Natural killer cell (primary cell): Measurements from ENCODE around the gene IFI30. TPM values are rescaled to one million over a fixed set of nuclear protein-coding genes. Genes with fewer than 3 reads are reported as not detected.

ENCODE experiments used
- ATAC-seq, 3 donors: fragments of 150-1000 bp in 2 of 3; fragments of 200-7000 bp in 1 of 3; cut with Tn5 transposase; 1 replicate in 1 of 3; 2 replicates in 2 of 3; pipeline ENCODE4 v1.10.0; 2021; ENCODE audit warnings: mild to moderate bottlenecking in 2 of 3, moderate library complexity in 2 of 3
- DNase-seq, 2 donors: peaks; one replicate each; pipeline versions ENCODE4 v3.0.0 to v3.0.0-alpha.2; 2013 to 2021; ENCODE audit warnings: mixed read lengths in 1 of 2
- H3K27ac ChIP-seq: one replicate; pipeline ENCODE4 v1.5.1; 2013; ENCODE audit warnings: mild to moderate bottlenecking, low read length
- H3K27me3 ChIP-seq: one replicate; pipeline ENCODE4 v1.6.1; 2013; ENCODE audit warnings: low read length; ENCODE audit not compliant: control insufficient read depth, insufficient read depth
- H3K36me3 ChIP-seq: one replicate; pipeline ENCODE4 v1.6.1; 2013; ENCODE audit warnings: low read length; ENCODE audit not compliant: control insufficient read depth, insufficient read depth
- H3K4me1 ChIP-seq: one replicate; pipeline ENCODE4 v1.6.1; 2013; ENCODE audit warnings: low read length; ENCODE audit not compliant: control insufficient read depth, insufficient read depth
- H3K4me3 ChIP-seq: one replicate; pipeline ENCODE4 v1.5.1; 2013; ENCODE audit warnings: low read length
- H3K9me3 ChIP-seq: one replicate; pipeline ENCODE4 v1.6.1; 2013; ENCODE audit warnings: low read length; ENCODE audit not compliant: control insufficient read depth, insufficient read depth
- H3K27ac Mint-ChIP-seq, 2 donors: one replicate each; pipeline ENCODE4 v1.8.0; 2022; ENCODE audit warnings: mild to moderate bottlenecking in 2 of 2, mixed read lengths in 2 of 2, moderate library complexity in 1 of 2
- H3K27me3 Mint-ChIP-seq, 2 donors: one replicate each; pipeline ENCODE4 v1.8.0; 2022; ENCODE audit warnings: low read depth in 2 of 2, mixed read lengths in 2 of 2
- H3K36me3 Mint-ChIP-seq: one replicate; pipeline ENCODE4 v1.8.0; 2022; ENCODE audit warnings: mixed read lengths
- H3K4me1 Mint-ChIP-seq, 2 donors: one replicate each; pipeline ENCODE4 v1.8.0; 2022; ENCODE audit warnings: mixed read lengths in 2 of 2
- H3K4me3 Mint-ChIP-seq: one replicate; pipeline ENCODE4 v1.8.0; 2022; ENCODE audit warnings: mild to moderate bottlenecking, moderate library complexity, mixed read lengths
- H3K9me3 Mint-ChIP-seq, 2 donors: one replicate each; pipeline ENCODE4 v1.8.0; 2022; ENCODE audit warnings: mixed read lengths in 2 of 2
- CTCF ChIP-seq: fragments of 200-600 bp; IDR thresholded peaks from one replicate; pipeline ENCODE4 v1.8.0; 2022; ENCODE audit warnings: antibody characterized with exemption
- WGBS: methylation state at CpG from one replicate; pipeline ENCODE4 v1.1.7; 2013; ENCODE audit warnings: missing lambda C conversion rate; ENCODE audit not compliant: insufficient coverage; 5-methylcytosine and 5-hydroxymethylcytosine counted together
- intact Hi-C: fragments of 100-400 bp; cut with micrococcal nuclease; formaldehyde crosslinking; loops from one replicate; pipeline ENCODE4 v1.14.2; 2022
- total RNA-seq, 4 donors: library from RNA; stranded (reverse); fragments of 120-200 nt in 1 of 4; gene quantifications; one replicate each; pipeline versions ENCODE4 v1.2.3 to v1.2.4, GENCODE V29; 2013 to 2022

The IFI30 gene
- total RNA-seq, 3 donors from 2014 or later (not counting 1 experiment from before 2014, with no cell fraction given), result 38.2 to 109 (median 89.5) TPM

GRCh38 chr19:18164072-18164471 is 9.5 kb upstream of the IFI30 start:
- intact Hi-C loops, result loop anchor here (5.0 kb wide), 1 partner anchor 88 kb away; no protein-coding TSS in a partner anchor
- DNase-seq (no peak), ATAC-seq (no peak)
- Histone ChIP-seq H3K4me3 (no peak overlapping the region), H3K4me1 (peaks cover 30% of the 10 kb centered on the region), H3K36me3 (peaks cover 23% of the 10 kb centered on the region), H3K27me3 (no peaks in the 10 kb centered on the region), H3K9me3 (no peaks in the 10 kb centered on the region), H3K27ac (no peak overlapping the region)
- no peak for TF ChIP-seq CTCF
- no peaks in the 10 kb centered on the region for H3K27me3 Mint-ChIP-seq
- H3K36me3 Mint-ChIP-seq, result peaks cover 9% of the 10 kb centered on the region
- no peak overlapping the region for H3K4me3 Mint-ChIP-seq
- WGBS, result over 99% methylated on average over 7 of the region's 7 CpGs
- no peak overlapping the region for H3K27ac Mint-ChIP-seq
- H3K4me1 Mint-ChIP-seq, result peaks cover 0 to 15% of the 10 kb centered on the region in 2 donors
- H3K9me3 Mint-ChIP-seq, result no peaks in the 10 kb centered on the region

GRCh38 chr19:18165794-18166544 is 7.6 kb upstream of the IFI30 start:
- intact Hi-C loops, result no loop called here
- no peak for ATAC-seq
- Histone ChIP-seq H3K4me3 (no peak overlapping the region), H3K9me3 (no peaks in the 10 kb centered on the region), H3K36me3 (peaks cover 23% of the 10 kb centered on the region), H3K27me3 (no peaks in the 10 kb centered on the region), H3K4me1 (peaks cover 36% of the 10 kb centered on the region), H3K27ac (no peak overlapping the region)
- no peak overlapping the region for H3K27ac Mint-ChIP-seq
- H3K9me3 Mint-ChIP-seq, result no peaks in the 10 kb centered on the region
- H3K4me3 Mint-ChIP-seq, result no peak overlapping the region
- no peak for DNase-seq
- 99% methylated on average over 15 of the region's 15 CpGs for WGBS
- H3K4me1 Mint-ChIP-seq, result peaks cover 0 to 15% of the 10 kb centered on the region in 2 donors
- no peak for TF ChIP-seq CTCF
- no peaks in the 10 kb centered on the region for H3K27me3 Mint-ChIP-seq
- H3K36me3 Mint-ChIP-seq, result peaks cover 9% of the 10 kb centered on the region

- no peak overlapping the region for H3K4me3 Mint-ChIP-seq
Measured at GRCh38 chr19:18167011-18167410, 6.6 kb upstream of the IFI30 start.

More at GRCh38 chr19:18167011-18167410, 6.6 kb upstream of the IFI30 start:
- no peaks in the 10 kb centered on the region for H3K27me3 Mint-ChIP-seq
- Histone ChIP-seq H3K27me3 (no peaks in the 10 kb centered on the region), H3K4me3 (no peak overlapping the region), H3K27ac (no peak overlapping the region), H3K36me3 (peaks cover 23% of the 10 kb centered on the region), H3K9me3 (no peaks in the 10 kb centered on the region), H3K4me1 (peaks cover 39% of the 10 kb centered on the region)
- no peak for ATAC-seq
- H3K36me3 Mint-ChIP-seq, result peaks cover 9% of the 10 kb centered on the region
- H3K4me1 Mint-ChIP-seq, result peaks cover 0 to 17% of the 10 kb centered on the region in 2 donors
- H3K27ac Mint-ChIP-seq, result no peak overlapping the region
- 98% methylated on average over 21 of the region's 21 CpGs for WGBS
- TF ChIP-seq CTCF, result no peak
- H3K9me3 Mint-ChIP-seq, result no peaks in the 10 kb centered on the region
- no peak for DNase-seq
- intact Hi-C loops, result no loop called here
